ENCODE results near the gene APPL2. TPM values are rescaled to one million over a fixed set of nuclear protein-coding genes. Genes with fewer than 3 reads are reported as not detected.
A peak's percentile ranks its signal among the peaks of the same experiment; 100 is the strongest.

Gene APPL2, protein sequence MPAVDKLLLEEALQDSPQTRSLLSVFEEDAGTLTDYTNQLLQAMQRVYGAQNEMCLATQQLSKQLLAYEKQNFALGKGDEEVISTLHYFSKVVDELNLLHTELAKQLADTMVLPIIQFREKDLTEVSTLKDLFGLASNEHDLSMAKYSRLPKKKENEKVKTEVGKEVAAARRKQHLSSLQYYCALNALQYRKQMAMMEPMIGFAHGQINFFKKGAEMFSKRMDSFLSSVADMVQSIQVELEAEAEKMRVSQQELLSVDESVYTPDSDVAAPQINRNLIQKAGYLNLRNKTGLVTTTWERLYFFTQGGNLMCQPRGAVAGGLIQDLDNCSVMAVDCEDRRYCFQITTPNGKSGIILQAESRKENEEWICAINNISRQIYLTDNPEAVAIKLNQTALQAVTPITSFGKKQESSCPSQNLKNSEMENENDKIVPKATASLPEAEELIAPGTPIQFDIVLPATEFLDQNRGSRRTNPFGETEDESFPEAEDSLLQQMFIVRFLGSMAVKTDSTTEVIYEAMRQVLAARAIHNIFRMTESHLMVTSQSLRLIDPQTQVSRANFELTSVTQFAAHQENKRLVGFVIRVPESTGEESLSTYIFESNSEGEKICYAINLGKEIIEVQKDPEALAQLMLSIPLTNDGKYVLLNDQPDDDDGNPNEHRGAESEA
- total RNA-seq (ENCODE audit: insufficient read depth, low replicate concordance), result 42.6 TPM

GRCh38 chr12:105235732-105236476 is at the start of gene APPL2:
Gene APPL2 (minus strand): TSS chr12:105236174. CDS start chr12:105236012, 162 bp downstream.
- peak; percentile 94 for DNase-seq (ENCODE audit: low spot score)

GRCh38 chr12:105285378-105285777 is 49.4 kb upstream of the APPL2 start:
- DNase-seq (ENCODE audit: low spot score), result no peak

- no peak for DNase-seq (ENCODE audit: low spot score)
Observed at GRCh38 chr12:105281694-105282049, 45.7 kb upstream of the APPL2 start.

DNA sequence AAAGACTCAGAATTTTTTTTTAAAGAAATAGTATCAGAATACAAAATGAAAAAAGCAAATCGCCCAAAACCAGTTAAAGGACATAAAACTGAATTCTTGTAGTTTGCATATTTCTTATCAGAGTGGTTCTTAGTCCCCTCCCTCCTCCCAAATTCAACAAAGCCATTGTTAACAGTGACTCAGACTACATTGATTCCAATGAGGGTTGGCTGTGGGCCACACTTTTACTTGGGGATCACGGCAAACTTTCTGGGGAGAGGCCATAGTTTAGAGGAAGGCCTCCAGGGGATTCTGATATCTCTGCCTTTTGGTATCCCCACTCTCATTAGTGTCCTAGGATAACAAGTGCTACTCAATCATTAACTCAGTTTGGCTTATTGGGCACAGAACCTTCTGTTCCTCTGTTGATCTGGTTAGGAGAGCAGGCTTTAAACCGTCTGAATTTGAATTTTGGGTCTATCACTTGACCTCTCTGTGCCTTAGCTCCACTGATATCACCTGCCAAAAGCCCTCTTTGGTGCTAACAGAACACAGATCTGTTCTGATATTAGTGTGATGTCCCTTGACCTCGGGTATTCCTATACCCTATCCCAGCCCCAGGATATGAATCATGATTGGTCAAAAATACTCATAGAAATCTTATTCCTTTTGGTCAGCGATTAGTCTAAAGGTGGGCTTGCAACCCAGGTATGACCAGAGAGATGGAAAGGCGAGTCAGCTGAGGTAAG is 45.2 kb upstream of the APPL2 start:
- no peak for DNase-seq (ENCODE audit: low spot score)

DNA sequence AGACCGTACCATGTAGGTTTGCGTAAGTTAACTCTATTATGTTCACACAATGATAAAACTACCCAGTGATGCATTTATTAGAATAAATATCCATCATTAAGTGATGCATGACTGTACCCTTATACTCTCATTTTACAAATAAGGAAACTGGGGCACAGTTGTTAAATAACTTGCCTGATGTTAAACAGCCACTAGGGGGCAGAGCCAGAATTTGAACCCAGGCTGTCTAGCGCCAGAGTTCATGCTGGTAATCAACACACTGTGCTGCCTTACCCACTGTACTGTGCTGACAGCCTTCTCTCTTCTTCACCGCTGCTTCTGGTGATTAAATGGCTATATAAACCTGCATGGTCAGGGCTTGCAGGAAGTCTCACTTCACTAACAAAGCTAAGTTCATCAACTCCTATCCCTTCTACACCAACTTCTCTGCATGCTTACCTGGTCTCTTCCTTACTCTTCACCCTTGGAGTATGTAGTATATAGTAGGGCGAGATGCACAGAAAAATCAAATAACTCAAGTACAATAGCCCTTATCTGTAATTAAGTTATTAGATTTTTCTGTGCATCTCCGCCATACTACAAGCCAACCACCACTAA is 43.6 kb upstream of the APPL2 start:
- DNase-seq (ENCODE audit: low spot score), result peak; percentile 32

DNA sequence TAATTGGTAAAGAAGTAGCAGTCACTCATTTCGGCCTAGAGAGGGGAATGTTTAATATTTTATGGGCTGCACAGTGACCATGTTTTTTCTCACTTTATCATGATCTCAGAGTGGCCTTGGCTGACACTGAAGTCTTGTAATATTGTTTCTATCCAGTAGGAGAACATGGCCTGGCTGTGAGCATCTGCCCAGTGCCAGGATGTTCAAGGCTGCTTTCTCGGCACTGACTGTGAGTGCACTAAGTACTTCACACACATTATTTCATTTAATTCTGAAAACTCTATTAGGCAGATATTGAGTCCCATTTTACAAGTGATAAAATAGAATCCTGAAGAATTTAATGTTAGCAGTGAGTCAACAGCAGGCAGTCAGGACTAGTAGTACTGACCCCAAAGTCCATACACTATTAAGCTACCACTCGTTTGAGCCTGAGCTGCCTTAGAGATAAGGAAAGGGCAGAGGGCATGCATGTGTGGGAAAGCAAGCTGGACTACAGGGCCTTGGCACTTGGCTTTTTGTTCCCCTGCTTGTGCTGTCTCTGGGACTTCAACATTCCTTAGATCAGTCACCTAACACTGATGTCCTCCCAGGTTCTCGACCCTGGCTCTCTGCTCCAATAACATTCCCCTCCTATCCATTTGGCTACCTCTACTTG is 42.2 kb upstream of the APPL2 start:
- peak; percentile 20 for DNase-seq (ENCODE audit: low spot score)

GRCh38 chr12:105275997-105276733 is 40.2 kb upstream of the APPL2 start:
- no peak for DNase-seq (ENCODE audit: low spot score)

DNA sequence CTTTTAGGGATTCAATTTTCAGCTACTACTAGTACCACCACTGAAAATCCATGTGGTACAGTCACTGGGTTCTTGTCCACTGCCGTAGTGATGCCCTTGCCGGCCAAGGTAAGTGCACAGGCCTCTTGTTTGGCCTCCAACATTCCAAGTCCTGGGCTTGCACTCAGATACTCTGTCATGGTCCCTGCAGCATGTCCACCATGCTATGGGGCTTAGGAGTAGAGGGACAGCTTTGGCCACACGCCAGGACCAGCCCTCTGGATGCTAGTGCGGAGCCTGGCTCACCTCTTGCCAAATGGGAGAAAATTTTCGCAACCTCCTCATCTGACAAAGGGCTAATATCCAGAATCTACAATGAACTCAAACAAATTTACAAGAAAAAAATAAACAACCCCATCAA is 38.6 kb upstream of the APPL2 start:
- DNase-seq (ENCODE audit: low spot score), result no peak

DNA sequence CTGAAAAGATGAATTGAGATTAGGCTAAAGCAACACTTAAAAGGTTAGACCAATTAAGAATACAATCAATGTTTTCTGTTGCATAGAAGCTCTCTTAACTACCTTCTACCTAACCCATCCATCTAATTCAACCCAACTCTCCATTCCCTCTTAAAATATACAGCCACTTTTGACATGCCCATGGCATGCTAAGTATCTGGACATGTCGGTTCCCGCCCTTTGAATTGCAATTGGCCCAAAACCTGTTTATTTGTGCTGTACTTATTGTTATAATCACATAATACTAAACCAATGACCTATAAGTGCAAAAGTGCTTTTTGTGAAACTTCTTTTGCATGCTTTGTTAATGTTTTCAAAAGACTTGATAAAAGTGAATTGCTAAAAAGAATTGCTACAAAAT is 37.6 kb upstream of the APPL2 start:
- no peak for DNase-seq (ENCODE audit: low spot score)

GRCh38 chr12:105272814-105273416 is 36.9 kb upstream of the APPL2 start:
- DNase-seq (ENCODE audit: low spot score), result no peak

DNA sequence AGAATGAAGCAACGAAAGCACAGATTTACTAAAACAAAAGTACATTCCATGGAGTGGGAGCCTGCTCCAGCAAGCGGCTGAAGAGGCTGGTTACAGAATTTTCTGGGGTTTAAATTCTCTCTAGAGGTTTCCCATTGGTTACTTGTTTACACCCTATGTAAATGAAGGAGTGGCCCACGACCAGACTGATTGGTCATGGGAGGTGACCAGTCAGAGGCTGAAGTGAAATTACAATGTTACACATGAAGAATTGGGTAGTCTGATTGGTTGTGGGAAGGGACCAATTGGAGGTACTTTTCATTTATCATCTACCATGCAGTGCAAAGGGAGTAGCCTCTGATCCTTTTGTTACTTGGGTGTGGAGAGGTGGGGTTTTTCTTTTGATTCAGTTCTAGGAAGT is 36.2 kb upstream of the APPL2 start:
- DNase-seq (ENCODE audit: low spot score), result no peak

GRCh38 chr12:105271364-105271763 is 35.4 kb upstream of the APPL2 start:
- DNase-seq (ENCODE audit: low spot score), result no peak

- DNase-seq (ENCODE audit: low spot score), result no peak
Observed at GRCh38 chr12:105270671-105271255, 34.8 kb upstream of the APPL2 start.

- peak; percentile 42 for DNase-seq (ENCODE audit: low spot score)
Observed at GRCh38 chr12:105267711-105268110, 31.7 kb upstream of the APPL2 start.

DNA sequence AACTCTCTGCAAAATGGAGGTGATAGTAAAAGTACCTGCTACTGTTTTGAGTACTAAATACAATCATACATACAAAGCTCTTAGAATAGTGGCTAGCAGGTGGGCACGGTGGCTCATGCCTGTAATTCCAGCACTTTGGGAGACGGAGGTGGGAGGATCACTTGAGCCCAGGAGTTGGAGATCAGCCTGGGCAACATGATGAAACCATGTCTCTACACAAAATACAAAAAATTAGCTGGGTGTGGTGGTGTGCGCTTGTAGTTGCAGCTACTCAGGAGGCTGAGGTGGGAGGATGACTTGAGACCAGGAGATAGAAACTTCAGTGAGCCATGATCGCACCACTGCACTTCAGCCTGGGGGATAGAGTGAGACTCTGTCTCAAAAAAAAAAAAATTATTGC is 28.8 kb upstream of the APPL2 start:
- DNase-seq (ENCODE audit: low spot score), result no peak

DNA sequence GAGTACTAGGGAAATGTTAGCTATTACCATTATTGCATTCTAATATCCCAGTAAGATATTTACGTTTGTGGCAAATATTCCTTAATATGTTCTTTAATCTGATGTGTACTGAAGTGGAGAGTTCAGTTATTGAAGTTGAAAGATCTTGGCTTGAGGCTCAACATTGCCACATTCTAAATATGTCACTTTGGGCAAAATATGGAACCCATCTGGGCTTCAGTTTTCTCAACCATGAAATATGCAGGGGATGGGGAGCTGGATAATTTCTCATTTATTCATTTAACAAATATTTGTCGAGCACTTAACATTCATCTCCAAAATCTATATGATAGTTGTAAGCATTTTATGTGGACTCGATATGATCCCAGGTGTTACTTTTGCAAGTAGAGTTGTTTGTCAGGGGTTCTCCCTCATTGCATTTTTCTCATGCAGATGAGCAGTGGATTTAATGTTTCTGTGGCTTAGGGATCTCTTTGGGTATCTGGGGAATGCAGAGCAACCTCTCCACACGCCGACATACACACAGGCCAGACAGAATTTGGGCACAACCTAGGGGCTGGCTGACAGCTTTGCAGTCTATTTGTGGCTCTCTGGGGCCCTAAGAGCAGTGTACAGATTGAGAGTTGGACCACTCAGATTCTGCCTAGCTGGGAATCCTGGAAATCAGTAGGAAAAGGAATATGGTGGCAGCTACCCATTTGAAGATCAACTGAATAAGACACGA is 26.6 kb upstream of the APPL2 start:
- no peak for DNase-seq (ENCODE audit: low spot score)

DNA sequence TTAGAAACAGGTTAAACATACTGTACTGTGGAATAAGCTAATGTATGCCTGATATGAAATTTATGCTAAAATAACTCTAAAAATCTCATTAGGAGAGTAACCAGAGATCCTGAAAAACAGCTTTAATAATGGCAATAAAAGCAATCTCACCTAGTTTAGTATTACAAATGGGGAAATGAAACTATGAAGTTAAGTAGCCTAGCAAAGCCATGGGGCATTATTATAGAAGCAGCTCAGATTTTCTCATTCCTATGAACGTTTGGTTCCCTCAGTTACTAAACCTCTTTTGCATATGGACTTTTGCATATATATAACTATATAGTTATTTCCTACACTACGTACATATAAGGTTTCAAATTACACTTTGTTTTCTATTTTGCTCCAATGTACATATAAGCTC is 25.0 kb upstream of the APPL2 start:
- no peak for DNase-seq (ENCODE audit: low spot score)

- DNase-seq (ENCODE audit: low spot score), result no peak
Observed at GRCh38 chr12:105259226-105259625, 23.3 kb upstream of the APPL2 start.

GRCh38 chr12:105257321-105257728 is 21.4 kb upstream of the APPL2 start:
- no peak for DNase-seq (ENCODE audit: low spot score)

Measured in umbilical cord (tissue), 2 donors.